GM12891 (cell line): Measurements from ENCODE around the gene HNRNPDL.

Experiments
- DNase-seq: peaks from one replicate; pipeline ENCODE4 v3.0.0; 2011; ENCODE audit warnings: low spot score; ENCODE audit not compliant: insufficient read length
- FAIRE-seq: peaks from 2 replicates; lab custom pipeline; 2011; peaks lifted over from hg19 to GRCh38; lab: Jason Lieb, UNC
- PAX5 ChIP-seq: IDR thresholded peaks from 2 replicates; pipeline ENCODE4 v1.6.1; 2011; ENCODE audit warnings: low read length, moderate library complexity, mild to moderate bottlenecking; ENCODE audit not compliant: insufficient read depth, severe bottlenecking
- POLR2A ChIP-seq: IDR thresholded peaks from 2 replicates; pipeline ENCODE4 v1.6.1; 2011; ENCODE audit warnings: low read depth, low read length, control low read depth
- POLR2AphosphoS5 ChIP-seq: IDR thresholded peaks from 2 replicates; pipeline ENCODE4 v1.6.1; 2011; ENCODE audit warnings: low read depth, low read length, control low read depth
- POU2F2 ChIP-seq: IDR thresholded peaks from 2 replicates; pipeline ENCODE4 v1.6.1; 2011; ENCODE audit warnings: low read depth, mild to moderate bottlenecking, control low read depth, low read length, moderate library complexity
- SPI1 ChIP-seq: IDR thresholded peaks from 2 replicates; pipeline ENCODE4 v1.6.1; 2011; ENCODE audit warnings: low read depth, low read length, control low read depth
- TAF1 ChIP-seq: IDR thresholded peaks from 2 replicates; pipeline ENCODE4 v1.6.1; 2011; ENCODE audit warnings: low read depth, low read length, control low read depth

Gene HNRNPDL

DNA sequence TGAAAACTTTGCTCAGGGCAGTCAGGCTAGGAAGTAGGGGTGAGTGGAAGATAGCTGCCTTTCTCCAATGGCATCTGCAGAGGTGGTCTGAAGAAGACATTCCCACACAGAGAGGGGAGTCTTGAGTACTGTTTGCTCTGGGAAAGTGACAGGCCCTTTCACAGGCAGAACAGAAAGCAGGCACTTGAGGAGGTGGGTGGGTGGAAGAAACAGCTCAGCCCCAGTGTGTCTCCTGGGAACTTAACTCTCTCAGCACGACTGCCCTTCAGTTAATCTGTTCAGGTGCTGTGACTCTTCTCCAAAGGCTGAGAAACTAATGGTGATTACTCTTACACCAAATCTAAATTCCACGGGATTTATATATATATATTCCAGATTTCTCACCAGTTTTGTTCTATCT is 28.5 kb upstream of the HNRNPDL start:
- FAIRE-seq (no peak), DNase-seq (no peak)
- no peak for TF ChIP-seq POU2F2
- no peak for TF ChIP-seq TAF1
- no peak; the same call in 1 of the 2 replicates for TF ChIP-seq POLR2AphosphoS5
- no peak for TF ChIP-seq SPI1
- TF ChIP-seq PAX5 = no peak
- TF ChIP-seq POLR2A = no peak

DNA sequence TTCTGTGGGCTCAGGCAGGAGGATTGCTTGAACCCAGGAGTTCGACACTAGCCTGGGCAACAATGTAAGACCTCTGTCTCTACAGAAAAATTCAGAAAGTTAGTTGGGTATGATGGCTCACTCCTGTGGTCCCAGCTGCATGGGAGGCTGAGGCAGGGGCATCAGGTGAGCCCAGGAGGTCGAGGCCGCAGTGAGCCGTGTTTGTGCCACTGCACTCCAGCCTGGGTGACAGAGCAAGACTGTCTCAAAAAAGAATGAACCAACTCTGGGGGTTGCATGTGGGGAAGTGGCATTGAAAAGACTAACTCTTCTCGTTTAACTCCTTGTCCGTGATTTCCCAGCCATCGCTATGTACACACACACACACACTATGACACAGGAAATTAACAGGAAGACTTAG is 27.0 kb upstream of the HNRNPDL start:
- no peak for DNase-seq
- no peak for TF ChIP-seq PAX5
- no peak for TF ChIP-seq SPI1
- no peak for TF ChIP-seq POU2F2
- FAIRE-seq = no peak

GRCh38 chr4:82452026-82452425 is 21.8 kb upstream of the HNRNPDL start:
- DNase-seq (no peak), FAIRE-seq (no peak)
- TF ChIP-seq SPI1 = no peak
- TF ChIP-seq POLR2AphosphoS5 = no peak
- TF ChIP-seq POLR2A = no peak
- TF ChIP-seq PAX5 = no peak
- TF ChIP-seq POU2F2 = no peak
- TF ChIP-seq TAF1 = no peak

- FAIRE-seq (no peak), DNase-seq (no peak)
- TF ChIP-seq POLR2A (no peak), POLR2AphosphoS5 (no peak), TAF1 (no peak), SPI1 (no peak), POU2F2 (no peak), PAX5 (no peak)
Measured at GRCh38 chr4:82450966-82451755, 20.9 kb upstream of the HNRNPDL start.

GRCh38 chr4:82447886-82448285 is 17.6 kb upstream of the HNRNPDL start:
- no peak for TF ChIP-seq PAX5
- TF ChIP-seq TAF1 = no peak
- TF ChIP-seq POLR2AphosphoS5 = no peak
- no peak for TF ChIP-seq SPI1
- no peak for TF ChIP-seq POLR2A
- no peak for TF ChIP-seq POU2F2
- DNase-seq (no peak), FAIRE-seq (no peak)

GRCh38 chr4:82439088-82439487 is 8.8 kb upstream of the HNRNPDL start:
- DNase-seq (no peak), FAIRE-seq (no peak)
- TF ChIP-seq POLR2AphosphoS5 (no peak), TAF1 (no peak), POLR2A (no peak), PAX5 (no peak), POU2F2 (no peak), SPI1 (no peak)

GRCh38 chr4:82437285-82438005 is 7.2 kb upstream of the HNRNPDL start:
- TF ChIP-seq POLR2AphosphoS5 (no peak), POU2F2 (no peak), POLR2A (no peak), PAX5 (no peak), TAF1 (no peak), SPI1 (no peak)
- no peak for DNase-seq
- FAIRE-seq = no peak

DNA sequence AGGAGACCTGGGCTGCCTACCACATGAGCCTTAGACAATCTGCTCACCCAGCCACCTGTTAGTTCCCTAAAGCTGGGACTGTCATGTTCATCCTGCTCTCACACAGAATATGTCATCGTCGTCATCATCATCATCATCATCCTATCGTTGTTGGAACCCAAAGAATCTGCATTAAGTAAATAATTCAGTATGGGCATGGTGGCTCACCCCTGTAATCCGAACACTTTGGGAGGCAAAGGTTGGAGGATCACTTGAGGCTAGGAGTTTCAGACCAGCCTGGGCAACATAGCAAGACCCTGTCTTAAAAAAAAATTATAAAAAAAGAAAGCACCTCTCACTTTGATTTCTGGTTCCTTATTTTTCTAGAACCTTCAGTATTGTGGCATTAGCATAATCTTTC is 6.5 kb upstream of the HNRNPDL start:
- FAIRE-seq = no peak

GRCh38 chr4:82436130-82436529 is 5.9 kb upstream of the HNRNPDL start:
- DNase-seq (no peak), FAIRE-seq (no peak)
- TF ChIP-seq POU2F2 (no peak), PAX5 (no peak), POLR2AphosphoS5 (no peak), SPI1 (no peak), POLR2A (no peak)

More for the DNA sequence above, 6.5 kb upstream of the HNRNPDL start:
- DNase-seq = no peak
- no peak for TF ChIP-seq PAX5
- no peak for TF ChIP-seq POLR2AphosphoS5
- TF ChIP-seq TAF1 = no peak
- no peak for TF ChIP-seq POU2F2
- no peak for TF ChIP-seq POLR2A
- no peak for TF ChIP-seq SPI1
